ENCODE measurements around the gene DISC1.
"Not testable (repeated sequence)": the region's sequence is repeated elsewhere in the genome, so short reads cannot be mapped to it uniquely, and the experiment has no call there.

The DISC1 gene

DNA sequence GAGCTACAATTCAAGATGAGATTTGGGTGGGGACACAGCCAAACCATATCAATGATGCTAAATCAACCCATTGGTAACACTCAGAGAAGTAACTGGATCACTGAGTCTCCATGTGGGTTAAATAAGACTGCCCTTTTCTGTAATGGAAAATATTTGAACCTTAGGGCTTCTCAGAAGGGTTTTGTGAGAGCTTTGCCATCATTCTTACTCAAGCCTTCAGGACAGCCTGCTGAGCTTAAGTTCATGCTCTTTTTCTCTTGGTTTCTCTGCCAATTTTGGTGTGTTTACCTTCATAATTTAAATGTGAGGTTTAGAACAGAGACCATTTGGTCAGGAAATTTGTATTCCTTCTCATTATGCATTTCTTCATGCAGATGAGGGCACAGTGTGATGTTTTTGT lies 74.7 kb downstream of the DISC1 start:
- DNase-seq (ENCODE audit: low spot score), result no peak

- DNase-seq (ENCODE audit: low spot score), result no peak
Observed at GRCh38 chr1:231702331-231702730, 75.7 kb downstream of the DISC1 start.

DNA sequence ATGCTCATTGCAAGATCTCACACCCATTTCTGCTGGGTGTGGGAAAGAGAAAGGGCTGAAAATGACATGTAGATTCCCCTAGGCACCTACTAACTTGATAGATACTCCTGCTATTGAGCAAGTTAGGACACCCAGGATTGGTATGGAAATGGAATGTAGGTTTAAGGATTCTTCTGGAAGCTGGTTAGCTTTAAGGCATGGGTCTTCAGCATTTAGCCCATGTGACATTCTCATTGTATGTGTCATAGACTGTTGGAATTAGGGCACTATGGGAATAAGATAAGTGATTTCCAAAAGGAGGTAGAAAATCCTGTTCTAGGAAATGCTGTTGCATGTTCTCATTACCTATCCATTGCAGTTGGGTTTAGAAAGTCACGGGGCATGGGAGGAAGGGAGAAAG lies 76.2 kb downstream of the DISC1 start:
- DNase-seq (ENCODE audit: low spot score), result no peak

DNA sequence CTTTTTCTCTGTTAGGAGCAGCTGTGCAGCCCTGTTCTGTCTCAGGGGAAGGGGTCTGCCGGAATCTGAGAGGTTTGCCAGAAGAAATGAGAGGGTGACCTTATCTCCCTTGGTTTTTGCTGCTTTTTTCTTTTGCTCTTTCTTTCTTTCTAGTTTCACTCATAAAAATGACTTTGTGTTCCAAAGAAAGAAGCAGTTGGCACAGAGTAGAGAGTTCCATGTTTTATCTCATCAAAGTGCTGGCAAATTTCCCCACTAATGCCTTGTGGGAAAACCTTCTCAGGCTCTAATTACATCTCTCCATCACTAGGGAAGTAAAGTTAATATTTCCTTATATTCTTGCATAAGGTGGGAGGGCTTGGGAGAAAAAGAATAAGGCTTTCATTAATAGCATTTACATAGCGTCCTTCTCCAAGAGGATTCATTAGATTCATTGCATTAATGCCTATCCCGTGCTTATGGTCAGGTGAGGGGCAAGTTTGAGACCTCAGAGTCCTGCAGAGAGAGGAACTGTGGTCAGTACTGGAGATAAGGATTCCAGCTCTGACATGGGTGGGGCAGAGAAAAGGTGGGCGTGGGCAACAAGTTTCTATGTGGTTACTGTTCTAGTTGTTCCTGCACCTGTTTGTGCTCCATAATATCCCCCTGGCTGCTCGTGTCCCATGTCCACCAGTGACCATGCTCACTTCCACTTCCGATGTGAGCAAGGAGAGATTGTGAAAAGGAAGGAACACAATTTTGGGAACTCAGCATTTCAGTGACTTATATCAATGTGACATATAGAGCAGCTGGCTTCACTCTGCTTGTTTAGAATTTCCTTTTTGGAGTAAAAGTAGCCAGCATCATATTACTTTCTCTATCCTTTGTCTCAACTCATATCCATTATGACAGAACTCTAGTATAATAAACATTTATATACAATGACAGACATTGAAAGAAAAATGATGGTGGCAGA lies 79.5 kb downstream of the DISC1 start:
- DNase-seq (ENCODE audit: low spot score), result no peak

DNA sequence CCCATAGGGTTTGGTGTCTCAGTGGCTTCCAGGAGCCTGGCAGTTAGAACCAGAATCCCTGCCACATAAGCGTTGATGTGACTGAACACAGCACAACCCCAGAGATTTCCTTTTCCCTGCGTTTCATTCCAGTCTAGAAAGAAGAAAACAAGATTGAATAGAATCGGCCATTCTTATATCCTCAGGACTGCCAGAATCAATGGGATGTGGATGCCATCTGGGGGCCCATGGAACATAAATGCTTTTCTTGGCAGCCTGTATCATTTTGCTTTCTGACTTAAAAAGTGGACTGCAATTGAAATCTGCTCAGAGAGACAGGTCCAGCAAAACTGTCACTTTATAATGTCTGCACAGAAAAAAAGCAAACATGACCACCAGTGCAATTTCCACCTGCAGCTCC lies 80.3 kb downstream of the DISC1 start:
- no peak for DNase-seq (ENCODE audit: low spot score)

DNA sequence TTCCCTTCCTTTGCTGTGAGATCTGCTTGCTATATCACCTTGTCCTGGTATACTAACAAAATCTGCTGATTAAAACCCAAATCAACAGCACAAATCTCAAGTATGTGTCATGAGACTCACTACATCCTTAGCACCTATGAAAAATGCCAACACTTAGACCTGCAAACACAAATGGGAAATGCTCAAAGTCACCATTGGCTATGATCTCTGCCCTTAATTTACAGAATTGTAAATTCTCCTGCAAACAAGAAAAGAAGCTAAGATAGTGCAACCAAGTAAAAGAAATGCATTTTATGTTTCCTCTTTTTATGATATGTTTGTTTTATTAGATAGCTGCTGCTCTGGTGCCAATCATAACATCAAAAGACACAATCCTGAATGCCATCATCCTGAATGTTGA lies 80.8 kb downstream of the DISC1 start:
- DNase-seq (ENCODE audit: low spot score), result no peak

DNA sequence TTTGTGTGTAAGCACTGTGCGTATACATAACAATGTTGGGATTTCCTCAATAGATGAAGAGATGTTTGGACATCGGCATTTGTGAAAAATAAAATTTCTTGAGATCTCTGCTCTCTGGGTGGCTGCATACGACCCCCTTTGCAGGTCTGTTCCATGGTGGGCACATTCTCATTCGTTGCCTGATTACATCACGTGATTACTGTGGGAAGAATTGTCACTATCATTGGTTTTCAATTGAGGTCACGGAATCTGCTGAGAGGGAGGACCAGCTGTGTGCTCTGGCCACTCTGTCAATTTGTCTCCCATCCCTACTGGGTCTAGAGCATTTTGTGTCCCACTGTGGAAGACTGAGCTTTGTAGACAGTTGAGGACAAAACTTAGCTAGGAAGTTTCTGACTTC lies 81.8 kb downstream of the DISC1 start:
- DNase-seq (ENCODE audit: low spot score), result no peak

GRCh38 chr1:231714440-231714839 lies 87.8 kb downstream of the DISC1 start:
- no peak for DNase-seq (ENCODE audit: low spot score)

DNA sequence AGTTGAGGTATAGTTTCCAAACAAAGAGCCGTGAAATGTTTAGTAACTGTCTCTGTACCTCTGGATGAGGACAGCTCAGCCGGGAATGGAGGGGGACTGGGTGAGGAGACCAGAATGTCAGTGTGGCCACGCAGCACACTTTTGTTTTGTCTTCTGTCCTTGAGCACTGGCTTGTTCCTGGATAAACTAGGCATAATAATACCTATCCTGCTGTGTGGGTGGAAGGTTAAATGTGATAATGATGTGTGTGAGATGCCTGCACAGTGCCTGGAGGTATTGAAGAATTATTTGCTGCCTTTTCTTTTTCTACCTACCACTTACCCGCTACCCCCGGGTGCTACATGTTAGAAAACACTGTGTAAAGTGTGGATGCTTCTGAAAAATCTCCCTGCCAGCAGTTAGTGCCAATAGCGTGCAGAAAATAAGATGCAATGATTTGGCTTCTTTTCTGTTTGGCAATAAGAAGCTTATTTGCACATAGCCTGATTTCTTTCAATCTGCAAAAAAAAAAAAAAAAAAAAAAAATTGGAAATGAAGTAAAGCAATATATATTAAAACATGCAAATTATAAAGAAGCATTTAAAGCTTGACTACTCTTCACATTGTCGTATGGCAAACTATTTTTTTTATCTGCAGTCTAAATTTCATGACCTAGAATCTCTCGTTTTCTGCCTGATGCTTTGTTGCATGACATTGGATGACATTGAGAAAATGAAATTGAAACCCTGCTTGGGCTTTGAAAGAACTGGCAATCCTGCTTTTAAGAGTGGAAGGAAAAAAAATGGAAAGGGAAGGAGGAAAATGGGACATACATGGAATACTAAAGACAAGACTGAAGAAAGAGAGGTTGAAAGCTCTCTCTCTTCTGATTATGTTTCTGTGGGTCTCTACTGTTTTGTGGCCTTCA lies 89.5 kb downstream of the DISC1 start:
- DNase-seq (ENCODE audit: low spot score), result no peak

DNA sequence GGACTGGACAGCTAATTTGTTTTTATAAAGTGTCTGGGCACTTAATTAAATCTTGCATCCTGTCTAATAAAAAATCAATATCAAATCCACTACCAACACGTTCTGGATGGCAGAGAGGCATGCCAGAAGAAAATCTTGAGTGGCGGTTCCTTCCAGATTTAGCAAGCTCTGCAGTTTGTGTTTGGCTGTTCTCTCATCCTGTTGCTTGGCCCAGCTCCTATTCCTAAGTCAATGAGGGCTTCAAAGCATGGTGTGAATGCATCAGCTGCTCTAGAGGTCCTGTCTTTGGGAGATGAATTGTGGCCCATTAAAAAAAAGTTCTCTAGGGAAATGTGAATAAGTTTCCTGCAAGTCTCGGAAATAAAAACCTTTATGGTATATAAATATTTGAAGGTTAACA lies 90.3 kb downstream of the DISC1 start:
- DNase-seq (ENCODE audit: low spot score), result no peak

GRCh38 chr1:231719485-231720183 lies 93.0 kb downstream of the DISC1 start:
- DNase-seq (ENCODE audit: low spot score), result no peak

- DNase-seq (ENCODE audit: low spot score), result no peak
Observed at GRCh38 chr1:231720652-231721325, 94.2 kb downstream of the DISC1 start.

DNA sequence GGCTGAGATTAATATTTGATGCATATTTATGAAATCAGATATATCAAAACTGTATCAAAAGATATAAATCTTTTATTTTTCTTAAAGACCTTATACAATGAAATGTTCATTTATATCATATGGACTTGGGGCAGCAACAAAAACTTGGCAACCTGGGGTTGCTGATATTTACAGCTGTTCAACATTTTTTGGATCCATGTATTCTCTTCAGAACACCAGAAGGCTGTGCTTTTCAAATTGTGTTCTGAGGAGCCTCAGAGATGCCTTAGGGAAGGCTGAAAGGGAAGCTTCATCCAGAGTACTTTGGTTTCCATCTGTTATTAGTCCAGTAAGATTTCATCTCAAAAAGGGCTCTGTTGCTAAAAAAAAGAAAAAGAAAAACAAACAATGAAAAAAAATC lies 94.8 kb downstream of the DISC1 start:
- DNase-seq (ENCODE audit: low spot score), result no peak

DNA sequence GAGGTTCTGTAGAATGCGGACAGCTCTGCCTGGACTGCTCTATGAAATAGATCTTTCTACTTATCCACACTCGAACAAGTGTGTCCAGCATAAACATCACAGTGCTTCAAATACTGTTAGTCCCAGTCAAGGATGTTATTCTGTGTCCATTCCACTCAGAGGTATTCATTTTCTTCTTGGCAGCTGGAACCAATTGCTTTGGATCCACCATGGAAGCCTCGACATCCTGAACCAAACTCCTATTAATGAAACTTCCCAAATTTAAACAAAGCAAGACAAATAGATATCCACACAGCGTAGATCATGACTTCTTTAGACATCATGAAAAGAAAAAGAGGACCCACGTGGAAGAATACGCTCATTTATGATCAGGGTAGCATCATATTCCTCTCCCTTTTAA lies 95.8 kb downstream of the DISC1 start:
- no peak for DNase-seq (ENCODE audit: low spot score)

- no peak for DNase-seq (ENCODE audit: low spot score)
Observed at GRCh38 chr1:231723146-231723545, 96.6 kb downstream of the DISC1 start.

DNA sequence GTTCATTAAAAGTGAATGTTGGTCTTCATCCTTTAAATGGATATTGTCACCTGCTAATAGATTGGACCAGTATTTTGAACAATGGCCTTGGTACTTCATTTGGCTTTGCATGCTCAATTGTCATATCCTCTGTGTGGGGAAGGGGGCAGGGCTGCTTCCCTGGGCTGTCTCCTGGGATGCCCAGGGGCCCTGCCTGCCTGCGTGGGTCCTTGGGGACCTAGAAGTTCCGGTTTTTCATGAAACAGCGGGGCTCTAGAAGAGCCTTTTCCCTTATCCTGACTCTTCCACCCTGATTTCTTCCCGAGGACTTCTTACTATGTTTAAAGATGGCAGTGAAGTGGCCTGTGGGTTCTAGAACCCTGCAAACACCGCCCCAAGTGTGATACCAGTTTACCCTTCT lies 97.5 kb downstream of the DISC1 start:
- DNase-seq (ENCODE audit: low spot score), result no peak

GRCh38 chr1:231724876-231725647 lies 98.5 kb downstream of the DISC1 start:
- DNase-seq (ENCODE audit: low spot score), result peak; percentile 34

GRCh38 chr1:231727171-231727570 lies 100.6 kb downstream of the DISC1 start:
- no peak for DNase-seq (ENCODE audit: low spot score)

DNA sequence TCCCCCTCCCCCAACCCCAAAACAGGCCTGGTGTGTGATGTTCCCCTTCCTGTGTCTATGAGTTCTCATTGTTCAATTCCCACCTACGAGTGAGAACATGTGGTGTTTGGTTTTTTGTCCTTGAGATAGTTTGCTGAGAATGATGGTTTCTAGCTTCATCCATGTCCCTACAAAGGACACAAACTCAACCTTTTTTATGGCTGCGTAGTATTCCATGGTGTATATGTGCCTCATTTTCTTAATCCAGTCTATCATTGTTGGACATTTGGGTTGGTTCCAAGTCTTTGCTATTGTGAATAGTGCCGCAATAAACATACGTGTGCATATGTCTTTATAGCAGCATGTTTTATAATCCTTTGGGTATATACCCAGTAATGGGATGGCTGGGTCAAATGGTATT lies 102.4 kb downstream of the DISC1 start:
- DNase-seq (ENCODE audit: low spot score), result not testable (repeated sequence)

GRCh38 chr1:231729544-231729943 lies 103.0 kb downstream of the DISC1 start:
- no peak for DNase-seq (ENCODE audit: low spot score)

DNA sequence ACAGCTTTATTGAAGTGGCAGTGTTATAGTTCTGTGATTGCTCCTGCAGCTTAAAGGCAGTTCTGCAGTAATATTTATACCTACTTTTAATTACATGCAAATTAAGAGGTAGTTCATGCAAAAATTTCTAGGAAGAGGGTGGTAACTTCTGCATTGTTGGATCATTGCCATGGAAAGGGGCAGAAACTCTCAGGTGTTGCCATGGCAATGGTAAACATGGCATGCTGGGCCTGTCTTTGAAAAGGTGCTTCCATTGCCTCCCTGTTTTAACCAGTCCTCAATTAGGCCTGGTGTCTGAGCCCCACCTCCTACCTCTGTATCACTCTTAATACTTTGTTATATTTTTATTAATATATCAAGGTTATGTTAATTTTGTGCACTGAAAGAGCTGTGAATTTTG lies 104.7 kb downstream of the DISC1 start:
- DNase-seq (ENCODE audit: low spot score), result no peak
